ENCODE measurements around the gene MTA2. TPM values are rescaled to one million over a fixed set of nuclear protein-coding genes. Genes with fewer than 3 reads are reported as not detected.
A peak's percentile ranks its signal among the peaks of the same experiment; 100 is the strongest.

MTA2 gene
- total RNA-seq, 1 experiment from 2014 or later: 120 TPM

DNA sequence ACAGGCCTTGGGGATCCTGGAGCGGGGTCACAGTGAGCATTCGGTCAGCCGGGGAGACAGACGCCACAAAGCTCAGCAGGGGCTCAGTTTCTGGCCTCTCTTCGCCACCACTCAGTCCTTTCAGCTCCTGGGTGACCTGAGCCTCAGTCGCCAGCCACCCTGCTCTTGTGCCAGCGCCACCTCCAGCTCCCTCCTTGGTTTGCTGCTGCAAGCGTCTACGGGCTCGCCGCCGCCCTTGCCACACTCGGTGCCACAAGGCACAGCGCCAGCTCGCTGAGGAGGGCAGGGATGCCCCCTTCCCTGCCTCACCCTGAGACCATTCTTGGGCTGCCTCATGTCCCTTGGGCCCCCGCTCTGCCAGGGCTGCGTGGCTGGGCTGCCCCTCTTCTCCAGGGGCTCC, 26.5 kb downstream of the MTA2 start:
- no peak for TF ChIP-seq CTCF (conservative IDR thresholded peaks at IDR 0.05)
- no peak for TF ChIP-seq EZH2 (IDR thresholded peaks at IDR 0.05; ENCODE audit: low read depth)

DNA sequence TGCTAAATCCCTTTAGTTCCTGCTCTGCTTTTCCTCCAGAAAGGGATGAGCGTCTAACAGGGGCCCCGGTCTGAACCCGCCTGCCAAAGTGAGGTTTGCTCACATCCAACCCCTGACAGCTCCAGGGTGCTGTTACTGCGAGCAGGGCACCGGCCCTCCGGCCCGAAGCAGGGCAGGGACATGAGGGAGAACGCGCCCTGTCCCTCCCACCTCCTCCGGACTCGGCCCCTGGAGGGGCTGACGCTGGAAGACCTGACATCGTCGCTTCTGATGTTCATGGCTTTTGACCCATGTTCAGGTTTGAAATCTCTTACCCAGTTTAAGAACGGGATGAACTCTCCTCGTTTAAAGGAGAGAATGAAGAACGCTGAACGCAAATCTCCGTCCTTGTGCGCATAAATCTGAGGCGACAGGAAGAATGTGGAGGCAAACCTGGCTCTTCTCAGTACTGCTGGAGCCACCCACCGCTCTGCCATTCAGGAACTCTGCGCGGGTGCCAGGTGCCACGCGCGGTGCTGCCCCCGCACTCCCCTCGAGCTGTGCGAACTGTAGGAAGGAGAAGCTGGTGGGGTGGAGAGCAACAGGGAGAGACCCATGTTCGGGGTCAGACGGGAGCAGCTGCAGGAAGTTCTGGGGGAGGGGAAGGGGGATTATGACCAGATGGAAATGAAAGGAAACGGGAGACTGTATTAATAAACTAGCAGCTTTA, 27.1 kb downstream of the MTA2 start:
- no peaks in the 10 kb centered on the region for H3K9me3 ChIP-seq (ENCODE audit: insufficient read depth, low read depth)
- H3K4me2 ChIP-seq: peak overlapping the region; percentile 100
- H3K9me2 ChIP-seq (ENCODE audit: insufficient read depth): no peaks in the 10 kb centered on the region
- no peak for DNase-seq
- intact Hi-C loops (cut with micrococcal nuclease; ENCODE audit: unreplicated experiment): loop anchor here (5.0 kb wide), 1 partner anchor 38 kb away; the partner anchor contains the start of genes EML3 and ROM1
- peaks cover 34% of the 10 kb centered on the region for H3K36me3 ChIP-seq (ENCODE audit: low read depth)
- peaks cover 67% of the 10 kb centered on the region for H3F3A ChIP-seq (ENCODE audit: insufficient read depth, low read depth)
- H3K27ac ChIP-seq: peak overlapping the region; percentile 62
- POLR2A ChIA-PET (ENCODE audit: unreplicated experiment): interaction anchor here (0.5 to 1.2 kb wide), 16 partner anchors 14 to 312 kb away, joined by 3 to 21 read pairs (median 6); partner anchors contain the start of genes AHNAK, C11orf98, CSKMT and HNRNPUL2
- CTCF ChIA-PET: interaction anchor here (0.8 to 1.0 kb wide), 7 partner anchors 10 to 180 kb away, joined by 3 to 9 read pairs (median 3); partner anchors contain the start of gene TUT1
- no peak for TF ChIP-seq CTCF (conservative IDR thresholded peaks at IDR 0.05)
- no peak for TF ChIP-seq EZH2 (IDR thresholded peaks at IDR 0.05; ENCODE audit: low read depth)
- TSS peak; percentile 92 for BruUV-seq (replicated peaks)
- peak overlapping the region; percentile 84 for H3K4me3 ChIP-seq
- peak overlapping the region; percentile 96 for H2AFZ ChIP-seq
- H3K79me2 ChIP-seq (ENCODE audit: low read depth): peaks cover 58% of the 10 kb centered on the region
- no peaks in the 10 kb centered on the region for H3K27me3 ChIP-seq (ENCODE audit: insufficient read depth, low read depth)
- H3K4me1 ChIP-seq (replicated peaks; ENCODE audit: insufficient read depth): peaks cover 50% of the 10 kb centered on the region
- peaks cover 34% of the 10 kb centered on the region for H4K20me1 ChIP-seq (ENCODE audit: insufficient read depth)

More for the DNA sequence above, 26.5 kb downstream of the MTA2 start:
- H2AFZ ChIP-seq: no peak overlapping the region
- H3K9me3 ChIP-seq (ENCODE audit: insufficient read depth, low read depth): no peaks in the 10 kb centered on the region
- CTCF ChIA-PET: no interaction called here
- intact Hi-C loops (cut with micrococcal nuclease; ENCODE audit: unreplicated experiment): no loop called here
- H3K4me1 ChIP-seq (replicated peaks; ENCODE audit: insufficient read depth): peaks cover 49% of the 10 kb centered on the region
- H3K4me3 ChIP-seq: peak overlapping the region; percentile 84
- POLR2A ChIA-PET (ENCODE audit: unreplicated experiment): no interaction called here
- no peaks in the 10 kb centered on the region for H3K9me2 ChIP-seq (ENCODE audit: insufficient read depth)
- peaks cover 28% of the 10 kb centered on the region for H3K36me3 ChIP-seq (ENCODE audit: low read depth)
- peaks cover 28% of the 10 kb centered on the region for H4K20me1 ChIP-seq (ENCODE audit: insufficient read depth)
- H3K4me2 ChIP-seq: peak overlapping the region; percentile 100
- H3K27ac ChIP-seq: no peak overlapping the region
- no TSS peak for BruUV-seq (replicated peaks)
- no peaks in the 10 kb centered on the region for H3K27me3 ChIP-seq (ENCODE audit: insufficient read depth, low read depth)
- peaks cover 68% of the 10 kb centered on the region for H3F3A ChIP-seq (ENCODE audit: insufficient read depth, low read depth)
- peaks cover 52% of the 10 kb centered on the region for H3K79me2 ChIP-seq (ENCODE audit: low read depth)
- DNase-seq: no peak

- Histone ChIP-seq H3K4me3 (peak within 1 kb of the TSS; percentile 92), H3K36me3 (ENCODE audit: low read depth) (peaks cover 42% of the 10 kb centered on the region), H3K4me2 (peak within 1 kb of the TSS; percentile 100), H4K20me1 (ENCODE audit: insufficient read depth) (peaks cover 42% of the 10 kb centered on the region), H3F3A (ENCODE audit: insufficient read depth, low read depth) (peaks cover 67% of the 10 kb centered on the region), H3K9me2 (ENCODE audit: insufficient read depth) (no peaks in the 10 kb centered on the region), H3K79me2 (ENCODE audit: low read depth) (peaks cover 66% of the 10 kb centered on the region), H2AFZ (peak within 1 kb of the TSS; percentile 96), H3K27ac (peak within 1 kb of the TSS; percentile 86), H3K4me1 (replicated peaks; ENCODE audit: insufficient read depth) (peaks cover 42% of the 10 kb centered on the region), H3K27me3 (ENCODE audit: insufficient read depth, low read depth) (no peaks in the 10 kb centered on the region), H3K9me3 (ENCODE audit: insufficient read depth, low read depth) (no peaks in the 10 kb centered on the region)
- ChIA-PET CTCF (interaction anchor here (0.6 to 1.0 kb wide), 10 partner anchors 9 to 179 kb away, joined by 3 to 9 read pairs (median 3); partner anchors contain the start of gene TUT1), POLR2A (ENCODE audit: unreplicated experiment) (interaction anchor here (0.5 to 1.2 kb wide), 22 partner anchors 13 to 313 kb away, joined by 3 to 21 read pairs (median 6); partner anchors contain the start of genes AHNAK, C11orf98, CSKMT and HNRNPUL2)
- intact Hi-C loops (cut with micrococcal nuclease; ENCODE audit: unreplicated experiment): loop anchor here (5.0 kb wide), 1 partner anchor 39 kb away; the partner anchor contains the start of genes EML3 and ROM1
- DNase-seq: peak; percentile 100
- TF ChIP-seq EZH2 (IDR thresholded peaks at IDR 0.05; ENCODE audit: low read depth): no peak
- no peak for TF ChIP-seq CTCF (conservative IDR thresholded peaks at IDR 0.05)
- BruUV-seq (replicated peaks): no TSS peak
Observed at GRCh38 chr11:62573592-62574362, 27.9 kb downstream of the MTA2 start, which contains the start of gene EEF1G. Gene EEF1G (minus strand): TSS chr11:62573891. CDS start chr11:62573842, 49 bp downstream.
